ENCODE measurements around the gene RNASET2. TPM values are rescaled to one million over a fixed set of nuclear protein-coding genes. Genes with fewer than 3 reads are reported as not detected.

RNASET2 gene
- polyA plus RNA-seq, 1 donor (not counting 4 experiments of a cell fraction or from before 2014, with no cell fraction given) = 21.5 TPM

- no peaks in the 10 kb centered on the region for H3K4me1 ChIP-seq (ENCODE audit: control insufficient read depth, extremely low read depth, insufficient read depth, low read length)
- H3K9me3 ChIP-seq (ENCODE audit: control insufficient read depth, low read depth, low read length) = no peaks in the 10 kb centered on the region
- no peak overlapping the region for H3K9ac ChIP-seq (ENCODE audit: control insufficient read depth, extremely low read depth, insufficient read depth, low read length)
- no peak overlapping the region for H3K4me3 ChIP-seq (ENCODE audit: control insufficient read depth in 2 of 3, extremely low read depth in 1 of 3, insufficient read depth in 2 of 3, low read depth in 1 of 3, low read length in 3 of 3)
- TF ChIP-seq CTCF (optimal IDR thresholded peaks at IDR 0.05 in 1 of 3, IDR thresholded peaks at IDR 0.05 in 1 of 3, conservative IDR thresholded peaks at IDR 0.05 in 1 of 3; ENCODE audit: extremely low read depth in 1 of 3, insufficient read depth in 2 of 3, low read length in 3 of 3) (no peak), EZH2 (IDR thresholded peaks at IDR 0.05; ENCODE audit: low read length) (no peak)
- H3K27me3 ChIP-seq (ENCODE audit: control insufficient read depth, extremely low read depth, insufficient read depth, low read length) = no peaks in the 10 kb centered on the region
- no peaks in the 10 kb centered on the region for H4K20me1 ChIP-seq (ENCODE audit: control insufficient read depth, extremely low read depth, insufficient read depth, low read length)
- H3K79me2 ChIP-seq (ENCODE audit: control insufficient read depth, insufficient read depth, low read length) = no peaks in the 10 kb centered on the region
- H3K4me2 ChIP-seq (ENCODE audit: control insufficient read depth, extremely low read depth, insufficient read depth, low read depth, low read length) = no peak overlapping the region
- FAIRE-seq (no peak), DNase-seq (ENCODE audit: low read depth, low spot score) (no peak)
- dilution Hi-C loops (cut with MboI; ENCODE audit: extremely low pct_ligation_motif_present, low sequenced_read_pairs) = no loop called here
- H3K27ac ChIP-seq (ENCODE audit: control insufficient read depth, insufficient read depth, low read length) = no peak overlapping the region
- peaks cover 0 to 1% of the 10 kb centered on the region in 2 experiments for H3K36me3 ChIP-seq (ENCODE audit: control insufficient read depth in 2 of 2, extremely low read depth in 1 of 2, insufficient read depth in 2 of 2, low read length in 2 of 2)
- no peaks in the 10 kb centered on the region for H3K9me1 ChIP-seq (ENCODE audit: control insufficient read depth, extremely low read depth, insufficient read depth, low read length)
- H2AFZ ChIP-seq (ENCODE audit: control insufficient read depth, low read length) = no peak overlapping the region
These were observed 28.3 kb downstream of the RNASET2 start for GRCh38 chr6:166927935-166928643.

- no peaks in the 10 kb centered on the region for H3K27me3 ChIP-seq (ENCODE audit: control insufficient read depth, extremely low read depth, insufficient read depth, low read length)
- H3K27ac ChIP-seq (ENCODE audit: control insufficient read depth, insufficient read depth, low read length) = no peak overlapping the region
- no peak overlapping the region for H2AFZ ChIP-seq (ENCODE audit: control insufficient read depth, low read length)
- H3K79me2 ChIP-seq (ENCODE audit: control insufficient read depth, insufficient read depth, low read length) = no peaks in the 10 kb centered on the region
- DNase-seq (ENCODE audit: low read depth, low spot score) (no peak), FAIRE-seq (no peak)
- no peak overlapping the region for H3K4me3 ChIP-seq (ENCODE audit: control insufficient read depth in 2 of 3, extremely low read depth in 1 of 3, insufficient read depth in 2 of 3, low read depth in 1 of 3, low read length in 3 of 3)
- H3K9me3 ChIP-seq (ENCODE audit: control insufficient read depth, low read depth, low read length) = no peaks in the 10 kb centered on the region
- H3K4me2 ChIP-seq (ENCODE audit: control insufficient read depth, extremely low read depth, insufficient read depth, low read depth, low read length) = no peak overlapping the region
- H3K36me3 ChIP-seq (ENCODE audit: control insufficient read depth in 2 of 2, extremely low read depth in 1 of 2, insufficient read depth in 2 of 2, low read length in 2 of 2) = peaks cover 0 to 1% of the 10 kb centered on the region in 2 experiments
- dilution Hi-C loops (cut with MboI; ENCODE audit: extremely low pct_ligation_motif_present, low sequenced_read_pairs) = no loop called here
- TF ChIP-seq CTCF (optimal IDR thresholded peaks at IDR 0.05 in 1 of 3, IDR thresholded peaks at IDR 0.05 in 1 of 3, conservative IDR thresholded peaks at IDR 0.05 in 1 of 3; ENCODE audit: extremely low read depth in 1 of 3, insufficient read depth in 2 of 3, low read length in 3 of 3) (no peak), EZH2 (IDR thresholded peaks at IDR 0.05; ENCODE audit: low read length) (no peak)
- no peaks in the 10 kb centered on the region for H3K9me1 ChIP-seq (ENCODE audit: control insufficient read depth, extremely low read depth, insufficient read depth, low read length)
- no peaks in the 10 kb centered on the region for H3K4me1 ChIP-seq (ENCODE audit: control insufficient read depth, extremely low read depth, insufficient read depth, low read length)
- no peaks in the 10 kb centered on the region for H4K20me1 ChIP-seq (ENCODE audit: control insufficient read depth, extremely low read depth, insufficient read depth, low read length)
- no peak overlapping the region for H3K9ac ChIP-seq (ENCODE audit: control insufficient read depth, extremely low read depth, insufficient read depth, low read length)
These were observed 29.0 kb downstream of the RNASET2 start for GRCh38 chr6:166927240-166927934.

Measured in keratinocyte (primary cell).